ENCODE measurements around the gene AAMP. TPM values are rescaled to one million over a fixed set of nuclear protein-coding genes. Genes with fewer than 3 reads are reported as not detected.

Gene AAMP
- total RNA-seq, 1 experiment from 2014 or later: 139 TPM

DNA sequence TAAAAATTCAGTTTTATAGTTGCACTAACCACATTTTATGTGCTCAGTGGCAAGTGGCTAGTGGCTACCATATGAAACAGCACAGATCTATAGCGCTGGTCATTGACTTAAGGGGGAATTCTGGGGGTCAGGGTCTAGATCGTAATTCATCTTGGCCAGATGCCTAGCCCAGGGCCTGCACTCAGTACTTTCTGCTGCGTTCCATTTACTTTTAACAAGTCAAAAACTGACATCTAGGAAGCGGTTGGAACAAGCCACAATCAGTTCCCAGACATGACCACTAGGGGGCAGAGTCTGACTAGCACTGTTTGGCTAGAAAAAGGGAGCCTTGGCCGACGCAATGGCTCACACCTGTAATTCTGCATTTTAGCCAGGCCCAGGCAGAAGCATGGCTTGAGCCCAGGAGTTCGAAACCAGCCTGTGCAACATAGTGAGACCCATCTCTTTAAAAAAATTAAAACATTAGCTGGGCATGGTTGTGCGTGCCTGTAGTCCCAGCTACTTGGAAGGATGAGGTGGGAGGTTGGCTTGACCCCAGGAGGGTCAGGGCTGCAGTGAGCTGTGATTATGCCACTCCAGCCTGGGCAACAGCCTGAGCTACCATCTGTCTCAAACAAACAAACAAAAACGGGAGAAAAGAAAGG, 31.4 kb upstream of the AAMP start:
- DNase-seq: peak; percentile 72
- Histone ChIP-seq H3K4me3 (ENCODE audit: insufficient read depth, low read depth, low read length) (no peak overlapping the region), H3K27me3 (ENCODE audit: control insufficient read depth, insufficient read depth, low read length) (no peaks in the 10 kb centered on the region), H3K36me3 (replicated peaks; ENCODE audit: control insufficient read depth, insufficient read depth, low read length) (no peaks in the 10 kb centered on the region)

DNA sequence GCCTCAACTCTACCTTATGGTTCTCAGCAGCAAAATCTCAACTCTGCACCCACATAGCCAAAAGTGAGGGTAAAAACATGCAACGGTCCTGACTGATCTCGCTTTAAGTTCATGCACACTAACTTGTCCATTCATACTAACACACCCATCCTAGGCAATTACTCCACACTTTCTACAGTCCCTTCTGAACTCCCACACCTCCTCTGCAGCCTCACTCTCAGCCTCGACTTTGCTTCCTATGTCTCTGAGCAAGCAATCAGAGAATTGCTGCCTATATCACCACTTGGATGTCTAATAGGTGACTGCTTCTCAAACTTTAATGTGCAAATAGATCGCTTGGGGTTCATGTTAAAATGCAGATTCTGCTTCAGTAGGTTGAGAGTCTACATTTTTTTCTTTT, 30.2 kb upstream of the AAMP start:
- Histone ChIP-seq H3K27me3 (ENCODE audit: control insufficient read depth, insufficient read depth, low read length) (no peaks in the 10 kb centered on the region), H3K4me3 (ENCODE audit: insufficient read depth, low read depth, low read length) (no peak overlapping the region), H3K36me3 (replicated peaks; ENCODE audit: control insufficient read depth, insufficient read depth, low read length) (no peaks in the 10 kb centered on the region)
- no peak for DNase-seq

DNA sequence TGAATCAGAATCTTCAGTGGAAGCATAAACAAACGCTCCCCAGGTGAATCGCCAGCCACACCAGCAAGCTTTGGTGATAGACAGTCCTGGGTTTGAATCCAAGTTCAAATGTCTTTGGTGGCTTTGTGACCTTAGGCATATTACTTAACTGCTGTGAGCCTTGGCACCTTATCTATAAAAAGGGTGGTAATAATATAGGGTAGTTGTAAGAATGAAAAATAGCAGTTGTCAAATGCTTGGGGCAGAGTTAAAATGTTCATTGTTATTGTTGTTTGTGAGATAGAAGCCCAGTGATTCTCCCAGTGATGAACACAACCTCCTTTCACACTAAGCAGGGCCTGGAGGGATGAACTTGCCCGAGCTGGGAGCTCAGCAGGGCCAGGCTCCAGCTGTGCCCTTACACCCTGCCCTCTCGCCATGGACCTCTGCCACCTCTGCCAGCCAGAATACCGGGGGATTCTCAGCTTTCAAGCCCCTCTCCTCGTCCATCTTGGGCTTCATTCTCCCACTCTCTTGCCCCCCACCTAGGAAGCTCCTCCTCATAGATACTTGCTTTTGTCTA, 28.5 kb upstream of the AAMP start:
- H3K27me3 ChIP-seq (ENCODE audit: control insufficient read depth, insufficient read depth, low read length): no peaks in the 10 kb centered on the region
- H3K4me3 ChIP-seq (ENCODE audit: insufficient read depth, low read depth, low read length): no peak overlapping the region
- no peaks in the 10 kb centered on the region for H3K36me3 ChIP-seq (replicated peaks; ENCODE audit: control insufficient read depth, insufficient read depth, low read length)
- no peak for DNase-seq

DNA sequence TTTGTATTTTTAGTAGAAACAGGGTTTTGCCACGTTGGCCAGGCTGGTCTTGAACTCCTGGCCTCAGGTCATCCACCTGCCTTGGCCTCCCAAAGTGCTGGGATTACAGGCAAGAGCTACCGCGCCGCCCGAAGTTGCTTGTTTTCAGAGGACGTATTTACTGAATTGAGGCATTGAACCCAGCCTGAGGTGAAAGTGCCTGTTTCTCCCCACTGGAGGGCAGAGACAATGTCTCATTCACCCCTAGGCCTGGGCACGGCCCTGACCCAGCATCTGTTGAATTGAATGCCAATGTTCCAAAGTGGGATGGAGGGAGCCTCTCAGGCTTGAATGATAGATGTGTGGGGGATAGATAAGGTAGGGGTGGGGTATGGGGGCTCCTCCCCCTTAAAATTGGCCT, 26.9 kb upstream of the AAMP start:
- no peak overlapping the region for H3K4me3 ChIP-seq (ENCODE audit: insufficient read depth, low read depth, low read length)

GRCh38 chr2:218296200-218296599, 26.3 kb upstream of the AAMP start:
- H3K36me3 ChIP-seq (replicated peaks; ENCODE audit: control insufficient read depth, insufficient read depth, low read length): no peaks in the 10 kb centered on the region
- H3K27me3 ChIP-seq (ENCODE audit: control insufficient read depth, insufficient read depth, low read length): peaks cover 2% of the 10 kb centered on the region; the same call in 1 of the 2 replicates
- no peak for DNase-seq

More for the DNA sequence above, 26.9 kb upstream of the AAMP start:
- no peak for DNase-seq
- Histone ChIP-seq H3K27me3 (ENCODE audit: control insufficient read depth, insufficient read depth, low read length) (no peaks in the 10 kb centered on the region), H3K36me3 (replicated peaks; ENCODE audit: control insufficient read depth, insufficient read depth, low read length) (no peaks in the 10 kb centered on the region)

DNA sequence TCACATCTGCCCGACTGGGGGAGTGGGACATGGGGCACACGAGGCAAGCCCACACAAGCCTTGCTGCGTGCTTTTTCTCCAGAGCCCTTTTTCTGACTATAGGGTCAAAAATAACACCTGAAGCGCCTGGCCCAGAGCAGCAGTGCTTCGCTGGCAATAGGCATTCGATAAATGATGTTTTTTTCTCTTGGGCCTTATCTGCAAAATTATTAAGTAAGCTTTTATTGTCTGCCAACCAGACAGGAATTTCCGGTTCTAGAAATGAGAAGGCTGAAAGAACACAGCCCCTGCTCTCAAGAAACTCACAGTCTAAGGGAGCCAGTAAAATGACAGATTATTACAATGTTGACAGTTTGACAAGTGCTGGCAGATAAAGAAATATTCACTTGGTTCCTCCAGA, 25.1 kb upstream of the AAMP start:
- no peaks in the 10 kb centered on the region for H3K36me3 ChIP-seq (replicated peaks; ENCODE audit: control insufficient read depth, insufficient read depth, low read length)
- H3K4me3 ChIP-seq (ENCODE audit: insufficient read depth, low read depth, low read length): no peak overlapping the region
- H3K27me3 ChIP-seq (ENCODE audit: control insufficient read depth, insufficient read depth, low read length): peaks cover 2% of the 10 kb centered on the region; the same call in 1 of the 2 replicates
- peak; percentile 22 for DNase-seq

More at GRCh38 chr2:218296200-218296599, 26.3 kb upstream of the AAMP start:
- H3K4me3 ChIP-seq (ENCODE audit: insufficient read depth, low read depth, low read length): no peak overlapping the region

- Histone ChIP-seq H3K4me3 (ENCODE audit: insufficient read depth, low read depth, low read length) (no peak overlapping the region), H3K36me3 (replicated peaks; ENCODE audit: control insufficient read depth, insufficient read depth, low read length) (no peaks in the 10 kb centered on the region), H3K27me3 (ENCODE audit: control insufficient read depth, insufficient read depth, low read length) (peaks cover 2% of the 10 kb centered on the region; the same call in 1 of the 2 replicates)
- DNase-seq: peak; percentile 3
These were observed 24.6 kb upstream of the AAMP start for GRCh38 chr2:218294430-218295022.

GRCh38 chr2:218293715-218294429, 23.9 kb upstream of the AAMP start:
- peaks cover 2% of the 10 kb centered on the region; the same call in 1 of the 2 replicates for H3K27me3 ChIP-seq (ENCODE audit: control insufficient read depth, insufficient read depth, low read length)
- no peak for DNase-seq

GRCh38 chr2:218292048-218293014, 22.4 kb upstream of the AAMP start, which contains the start of gene TMBIM1:
Gene TMBIM1, minus strand, starts transcription at chr2:218292503. Its CDS starts 10,362 bp downstream, at chr2:218282141.
- peak within 1 kb of the TSS; percentile 68 for H3K4me3 ChIP-seq (ENCODE audit: insufficient read depth, low read depth, low read length)
- no peaks in the 10 kb centered on the region for H3K36me3 ChIP-seq (replicated peaks; ENCODE audit: control insufficient read depth, insufficient read depth, low read length)
- peak; percentile 99 for DNase-seq
- peaks cover 2% of the 10 kb centered on the region; the same call in 1 of the 2 replicates for H3K27me3 ChIP-seq (ENCODE audit: control insufficient read depth, insufficient read depth, low read length)

More at GRCh38 chr2:218293715-218294429, 23.9 kb upstream of the AAMP start:
- Histone ChIP-seq H3K36me3 (replicated peaks; ENCODE audit: control insufficient read depth, insufficient read depth, low read length) (no peaks in the 10 kb centered on the region), H3K4me3 (ENCODE audit: insufficient read depth, low read depth, low read length) (no peak overlapping the region)

- no peaks in the 10 kb centered on the region for H3K36me3 ChIP-seq (replicated peaks; ENCODE audit: control insufficient read depth, insufficient read depth, low read length)
- peaks cover 2% of the 10 kb centered on the region; the same call in 1 of the 2 replicates for H3K27me3 ChIP-seq (ENCODE audit: control insufficient read depth, insufficient read depth, low read length)
- peak overlapping the region; percentile 68 for H3K4me3 ChIP-seq (ENCODE audit: insufficient read depth, low read depth, low read length)
- DNase-seq: no peak
These were observed 21.5 kb upstream of the AAMP start for GRCh38 chr2:218291318-218292047.

DNA sequence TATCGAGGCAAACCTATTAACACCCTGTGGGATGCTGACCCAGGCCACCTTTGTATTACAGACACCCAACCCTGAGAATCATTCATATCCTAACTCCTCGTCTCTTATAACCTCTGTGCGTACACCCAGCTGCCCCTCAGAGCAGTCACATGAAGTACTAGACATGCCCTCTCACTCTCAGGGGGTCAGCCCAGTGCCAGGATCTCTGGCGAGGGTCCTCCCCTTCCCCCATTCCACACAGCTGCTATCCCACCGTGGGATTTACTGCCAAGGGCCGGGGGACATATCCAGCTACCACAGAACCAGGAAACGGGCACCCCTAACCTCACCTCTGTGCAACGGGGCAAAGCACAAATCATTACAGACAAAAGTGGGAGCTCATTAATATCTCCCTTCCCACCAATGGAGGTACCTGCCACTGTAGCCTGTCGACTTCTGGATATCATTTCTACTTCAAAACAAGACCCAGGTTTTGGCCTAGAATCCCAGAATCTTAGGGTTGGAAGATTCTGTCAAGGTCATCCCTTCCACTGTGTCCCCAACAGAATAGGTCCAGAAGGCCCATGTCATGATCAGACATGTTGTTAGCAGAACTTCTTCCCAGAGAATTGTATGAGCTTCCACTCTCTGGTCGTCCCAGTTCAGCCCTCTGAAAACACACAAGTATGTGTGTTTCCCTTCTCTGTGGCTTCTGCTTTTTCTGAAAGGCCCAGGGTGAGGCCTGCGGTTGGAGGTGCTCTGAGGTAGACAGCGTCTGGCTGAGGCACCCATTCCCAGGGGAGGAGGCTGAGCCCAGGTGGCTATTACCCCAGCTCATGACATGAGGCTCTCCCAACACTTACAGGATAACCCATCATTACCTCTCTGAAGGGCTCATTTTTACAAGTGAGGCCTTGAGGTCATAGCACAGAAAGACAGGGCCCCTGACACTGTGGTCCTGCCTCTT, 20.7 kb upstream of the AAMP start:
- Histone ChIP-seq H3K27me3 (ENCODE audit: control insufficient read depth, insufficient read depth, low read length) (peaks cover 2% of the 10 kb centered on the region; the same call in 1 of the 2 replicates), H3K4me3 (ENCODE audit: insufficient read depth, low read depth, low read length) (no peak overlapping the region), H3K36me3 (replicated peaks; ENCODE audit: control insufficient read depth, insufficient read depth, low read length) (no peaks in the 10 kb centered on the region)
- no peak for DNase-seq

GRCh38 chr2:218289639-218290315, 19.8 kb upstream of the AAMP start:
- H3K36me3 ChIP-seq (replicated peaks; ENCODE audit: control insufficient read depth, insufficient read depth, low read length): no peaks in the 10 kb centered on the region
- DNase-seq: no peak
- no peak overlapping the region for H3K4me3 ChIP-seq (ENCODE audit: insufficient read depth, low read depth, low read length)
- peaks cover 2% of the 10 kb centered on the region; the same call in 1 of the 2 replicates for H3K27me3 ChIP-seq (ENCODE audit: control insufficient read depth, insufficient read depth, low read length)

Measured in H7 (cell line).